NCI-H2196 (cell line): ENCODE measurements around the gene STRIP1.
"Not testable (repeated sequence)": the region's sequence is repeated elsewhere in the genome, so short reads cannot be mapped to it uniquely, and the experiment has no call there.

Experiments used
- DNase-seq: peaks from one replicate; lab custom pipeline; 2025; ENCODE audit not compliant: unreplicated experiment; lab: John Stamatoyannopoulos, UW

STRIP1 gene

DNA sequence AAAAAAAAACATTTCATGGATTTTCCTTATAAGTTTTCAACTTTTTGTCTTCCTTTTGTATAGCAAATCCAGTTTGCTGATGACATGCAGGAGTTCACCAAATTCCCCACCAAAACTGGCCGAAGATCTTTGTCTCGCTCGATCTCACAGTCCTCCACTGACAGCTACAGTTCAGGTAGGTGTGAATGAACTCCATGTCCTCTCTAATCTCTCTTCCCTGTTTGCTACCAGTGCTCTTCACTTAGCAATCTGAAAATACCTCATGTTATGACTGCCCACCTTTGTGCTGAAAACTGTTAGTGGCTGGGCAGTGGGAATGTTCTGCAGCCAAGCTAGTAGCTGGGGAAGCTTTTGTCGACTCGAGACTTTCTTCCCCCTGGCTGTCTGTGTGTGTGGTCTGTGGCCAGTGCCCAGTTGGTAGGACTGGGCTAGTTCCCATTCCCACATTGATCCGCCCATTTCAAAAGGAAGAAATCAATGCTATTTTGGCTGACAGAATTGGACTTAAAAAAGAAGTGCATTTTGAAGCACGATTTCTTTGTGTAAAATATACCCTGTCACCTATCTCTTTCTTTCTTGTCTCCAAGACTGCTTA is 25.4 kb upstream of the STRIP1 start:
- no peak for DNase-seq

DNA sequence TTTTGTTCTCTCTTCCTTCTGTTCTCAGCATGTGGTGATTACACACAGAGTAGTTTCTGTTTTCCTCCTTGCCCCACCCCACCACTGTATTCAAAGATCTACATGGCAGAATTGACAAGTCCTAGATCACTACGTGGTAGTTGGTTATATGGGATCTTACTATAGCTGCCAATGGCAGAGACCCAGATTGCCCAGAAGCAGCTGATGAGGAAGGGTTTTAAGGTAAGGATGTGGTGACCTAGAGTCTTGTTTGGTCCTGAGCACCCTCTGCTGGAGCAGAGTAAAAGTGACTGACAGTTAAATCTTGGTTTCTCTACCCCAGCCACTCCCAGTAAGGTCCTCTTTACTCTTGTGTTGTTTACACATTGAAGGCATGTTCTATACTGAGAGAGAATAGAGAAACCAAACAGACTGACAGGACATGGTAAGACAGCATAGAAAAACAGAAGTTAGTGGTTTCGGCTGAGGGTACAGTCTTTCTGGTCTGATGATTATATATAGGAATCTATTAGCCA is 22.8 kb upstream of the STRIP1 start:
- DNase-seq, result peak; percentile 54

DNA sequence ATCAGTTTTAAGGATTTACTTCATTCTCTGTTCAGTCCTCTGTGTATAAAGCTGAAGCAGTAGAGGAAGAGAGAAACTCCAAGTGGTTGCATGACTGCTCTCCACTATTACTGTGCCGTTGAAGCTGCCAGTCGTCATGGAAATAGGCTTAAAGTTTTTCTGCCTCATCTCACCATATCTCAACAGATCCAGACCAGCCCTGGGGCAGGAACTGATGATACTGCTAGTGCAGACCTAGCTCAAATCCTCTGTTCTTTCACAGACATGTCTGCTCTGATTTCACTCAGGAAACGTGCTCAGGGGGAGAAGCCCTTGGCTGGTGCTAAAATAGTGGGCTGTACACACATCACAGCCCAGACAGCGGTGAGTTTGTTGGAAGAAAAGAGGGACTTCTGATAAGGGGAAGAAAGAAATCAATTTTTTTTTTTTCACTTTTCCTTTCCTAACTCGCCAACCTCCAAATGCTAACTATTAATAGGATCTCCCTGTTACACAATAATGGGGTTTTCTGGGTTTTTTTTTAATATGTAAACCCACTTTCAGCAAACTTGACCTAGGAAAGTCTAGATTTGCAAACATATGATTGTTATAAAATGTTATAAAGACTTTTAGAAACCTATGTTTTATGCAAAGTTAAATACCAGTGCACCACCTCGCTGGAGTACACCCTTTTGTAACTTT is 22.2 kb upstream of the STRIP1 start:
- no peak for DNase-seq

DNA sequence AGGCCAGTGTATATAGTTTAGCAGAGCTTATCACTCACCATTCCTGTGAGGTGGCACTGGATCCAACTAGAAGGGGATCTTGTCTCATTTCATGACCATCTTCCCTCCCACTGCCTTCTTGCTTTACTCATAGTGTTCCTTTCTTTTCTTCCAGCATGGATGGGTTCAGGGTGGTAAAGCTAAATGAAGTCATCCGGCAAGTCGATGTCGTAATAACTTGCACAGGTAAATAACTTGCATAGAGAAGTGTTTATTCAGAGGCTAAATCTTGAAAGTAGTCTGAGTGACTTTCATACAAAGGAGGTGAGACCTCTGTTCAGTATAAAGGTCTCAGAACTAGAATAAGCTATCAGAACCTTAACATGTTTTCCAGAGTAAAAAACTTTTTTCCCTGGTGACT is 16.6 kb upstream of the STRIP1 start:
- DNase-seq, result no peak

DNA sequence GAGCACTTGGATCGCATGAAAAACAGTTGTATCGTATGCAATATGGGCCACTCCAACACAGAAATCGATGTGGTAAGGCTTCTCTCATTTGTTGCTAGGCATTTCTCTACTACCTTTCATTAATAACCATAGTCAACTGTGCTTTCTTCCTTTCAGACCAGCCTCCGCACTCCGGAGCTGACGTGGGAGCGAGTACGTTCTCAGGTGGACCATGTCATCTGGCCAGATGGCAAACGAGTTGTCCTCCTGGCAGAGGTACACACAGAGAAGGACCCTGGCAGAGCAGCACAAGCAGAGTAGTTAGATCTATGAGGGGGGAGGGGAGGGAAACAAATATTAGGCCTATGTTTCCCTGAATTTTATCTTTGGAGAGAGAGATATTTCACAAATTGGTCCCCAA is 16.0 kb upstream of the STRIP1 start:
- no peak for DNase-seq

DNA sequence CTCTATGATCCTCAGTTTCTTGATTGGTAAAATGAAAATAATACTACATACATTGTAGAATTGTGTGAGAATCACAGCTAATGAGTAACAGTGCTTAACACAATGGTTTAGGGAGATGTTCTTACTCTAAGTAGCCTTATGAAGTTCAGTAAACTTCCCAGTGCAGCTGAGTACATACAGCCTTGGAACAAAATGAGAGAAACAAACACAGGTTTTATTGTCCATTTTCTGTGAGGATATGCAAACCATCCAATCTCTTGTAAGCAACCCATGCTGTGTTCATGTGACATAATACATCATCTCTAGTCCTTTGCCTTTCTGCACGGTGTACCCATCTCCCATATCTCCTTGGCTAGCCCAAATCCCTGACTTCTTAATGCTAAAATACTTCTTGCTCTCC is 14.7 kb upstream of the STRIP1 start:
- no peak for DNase-seq

DNA sequence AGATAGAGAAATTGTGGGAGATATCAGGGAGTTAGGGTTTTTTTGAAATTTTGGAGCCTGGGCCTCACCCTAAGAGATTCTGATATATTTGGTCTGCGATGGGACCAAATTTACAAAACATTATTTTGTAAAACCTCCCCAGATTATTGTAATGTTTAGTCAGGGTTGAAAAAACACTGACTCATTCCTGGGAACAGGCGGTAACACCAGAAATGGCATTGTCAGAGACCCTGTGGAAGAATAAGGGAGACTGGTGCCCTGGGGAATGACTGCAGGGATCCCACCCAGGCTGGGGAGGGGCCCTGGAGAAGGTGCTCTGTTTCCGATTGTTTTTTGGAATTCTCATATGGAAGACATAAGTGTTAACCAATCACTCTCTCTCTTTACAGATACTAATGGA is 13.1 kb upstream of the STRIP1 start:
- no peak for DNase-seq

DNA sequence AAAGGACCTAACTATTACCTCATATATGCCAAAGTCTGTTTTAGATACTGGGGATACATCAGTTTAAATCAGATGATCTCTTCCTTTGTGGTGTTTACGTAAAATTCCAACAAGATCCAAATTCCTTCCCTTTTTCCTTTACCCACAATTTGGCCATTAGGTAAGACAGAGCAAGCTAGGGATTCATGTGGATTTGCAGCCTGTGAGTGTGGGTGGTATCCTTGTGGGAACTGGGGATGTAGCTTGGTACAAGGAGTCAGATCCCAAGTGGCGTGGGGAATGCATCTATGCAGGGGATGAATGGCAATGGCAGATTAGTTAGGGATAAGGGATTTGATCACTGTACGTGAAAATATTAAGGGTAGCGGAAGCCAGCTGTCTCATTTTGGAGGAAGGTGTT is 9.8 kb upstream of the STRIP1 start:
- no peak for DNase-seq

DNA sequence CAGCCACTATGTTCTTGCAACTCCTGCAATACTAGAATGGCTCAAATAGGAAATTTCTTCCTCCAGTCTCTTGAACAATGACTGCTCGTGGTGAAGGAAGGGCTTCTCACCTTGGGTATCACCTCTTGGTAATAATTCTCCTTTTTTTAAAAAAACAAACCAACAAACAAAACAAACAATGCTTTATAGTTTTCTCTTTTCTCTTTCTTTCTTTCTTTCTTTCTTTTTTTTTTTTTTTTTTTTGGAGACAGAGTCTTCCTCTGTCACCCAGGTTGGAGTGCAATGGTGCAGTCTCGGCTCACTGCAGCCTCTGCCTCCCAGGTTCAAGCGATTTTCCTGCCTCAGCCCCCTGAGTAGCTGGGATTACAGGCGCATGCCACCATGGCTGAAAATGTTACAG is 3.7 kb upstream of the STRIP1 start:
- DNase-seq, result not testable (repeated sequence)

DNA sequence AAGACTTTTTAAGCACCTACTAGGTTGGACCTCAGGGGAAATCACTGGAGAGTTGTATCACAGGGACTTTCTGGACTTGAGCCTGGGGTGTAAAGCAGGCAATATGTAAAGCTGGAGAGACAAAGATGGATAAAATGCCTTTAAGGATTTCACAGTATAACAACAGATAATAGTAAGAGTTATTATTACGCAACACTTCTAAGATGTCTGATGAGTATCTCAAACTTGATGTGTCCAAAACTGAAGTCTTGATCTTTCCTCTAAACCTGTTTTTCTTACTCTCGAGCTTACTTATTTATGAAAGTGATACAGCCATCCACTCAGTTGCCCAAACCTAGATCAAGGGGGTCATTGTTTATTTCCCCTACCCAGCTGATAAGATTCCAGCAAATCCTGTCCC is 2.1 kb upstream of the STRIP1 start:
- no peak for DNase-seq

DNA sequence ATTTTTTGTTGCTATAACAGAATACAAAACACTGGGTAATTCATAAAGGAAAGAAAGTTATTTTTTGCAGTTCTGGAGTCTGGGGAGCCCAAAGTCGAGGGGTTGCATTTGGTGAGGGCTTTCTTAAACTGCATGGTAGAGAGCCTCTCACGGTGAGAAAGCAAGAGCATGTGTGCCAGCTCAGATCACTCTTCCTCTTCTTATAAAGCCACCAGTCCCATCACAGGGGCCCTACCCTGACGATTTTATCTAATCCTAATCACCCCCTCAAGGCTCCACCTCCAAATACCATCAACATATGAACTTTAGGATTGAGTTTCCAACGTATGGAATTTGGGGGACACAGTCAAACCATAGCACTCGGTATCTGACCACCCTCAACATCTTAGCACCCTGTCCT is 1.0 kb upstream of the STRIP1 start:
- no peak for DNase-seq

DNA sequence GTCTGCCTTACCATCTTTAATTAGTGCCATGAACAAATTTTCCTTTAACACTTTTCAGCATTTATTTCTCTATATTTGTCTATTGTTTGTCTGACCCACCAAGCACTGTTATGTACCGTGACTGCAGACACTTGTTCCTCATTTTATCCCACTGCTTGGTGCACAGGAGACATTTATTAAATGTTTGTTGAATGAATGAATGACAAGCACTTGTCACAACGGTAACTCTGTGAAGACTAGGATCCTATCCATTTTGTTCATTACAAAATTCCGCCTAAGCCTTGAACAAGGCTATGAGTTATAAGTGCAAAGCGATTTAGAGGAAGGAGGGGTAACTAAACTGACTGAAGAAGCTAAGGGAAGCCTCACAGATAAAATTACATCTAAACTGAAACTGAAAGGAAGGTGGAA is 379 bp upstream of the STRIP1 start:
- no peak for DNase-seq

DNA sequence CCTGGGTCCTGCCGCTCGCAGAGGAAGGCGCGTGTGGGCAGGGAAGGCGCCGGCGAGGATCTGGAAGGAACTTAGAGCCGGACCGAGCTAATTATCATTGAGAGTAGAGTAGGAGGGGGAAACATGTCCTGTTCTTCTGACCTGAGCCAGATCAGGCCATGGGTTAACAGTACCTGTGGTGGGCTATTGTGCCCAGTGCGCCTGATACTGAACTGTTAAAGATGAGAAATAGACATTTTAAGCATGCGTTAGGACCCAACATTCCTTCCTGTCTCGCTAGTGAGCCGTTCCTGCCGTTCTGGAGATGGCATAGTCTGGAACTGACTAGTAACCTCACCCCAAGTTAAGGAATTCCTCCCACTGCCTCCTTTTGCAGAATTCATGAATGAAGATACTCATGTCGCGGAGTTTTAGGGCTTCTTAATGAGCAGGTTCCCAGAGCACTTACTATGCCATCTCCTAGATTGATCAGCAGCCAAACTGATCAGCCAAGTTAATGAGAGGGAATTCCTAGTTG is 870 bp downstream of the STRIP1 start:
- no peak for DNase-seq

DNA sequence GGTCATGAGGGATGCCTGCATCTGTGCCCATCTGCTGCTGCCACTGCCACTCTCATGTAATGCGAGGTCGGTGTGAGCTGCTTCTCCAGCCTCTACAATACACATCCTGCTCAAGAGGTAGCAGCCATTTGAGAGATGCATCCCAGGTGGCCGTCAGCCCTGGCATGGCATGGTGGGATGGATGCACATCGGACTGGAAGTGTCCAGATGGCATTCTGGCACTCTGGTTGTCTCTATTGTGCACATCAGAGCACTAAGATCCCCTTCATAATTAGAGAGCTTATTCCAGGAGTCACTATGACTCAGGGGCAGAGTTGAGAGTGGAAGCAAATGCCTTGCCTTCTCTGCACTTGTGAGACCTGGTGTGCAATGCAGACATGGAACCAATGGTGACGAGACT is 3.8 kb downstream of the STRIP1 start:
- DNase-seq, result no peak

DNA sequence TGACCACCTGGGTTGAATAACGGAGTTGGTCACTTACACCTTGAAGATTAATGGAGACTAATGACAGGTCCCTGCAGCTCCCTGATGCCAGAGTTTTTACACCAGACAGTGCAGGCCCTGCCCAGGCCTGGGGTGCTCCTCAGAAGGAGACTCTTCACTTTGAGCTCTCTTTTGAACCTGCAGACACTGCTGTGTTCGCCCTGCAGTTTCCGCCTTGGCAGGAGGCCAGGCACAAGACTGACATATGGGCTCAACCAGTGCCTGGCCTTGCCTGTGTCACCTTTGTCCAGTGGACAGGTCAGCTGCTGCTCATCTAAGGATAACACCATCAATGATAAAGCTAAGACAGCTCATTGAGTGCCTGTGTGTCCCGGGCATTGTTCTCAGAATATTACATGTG is 5.2 kb downstream of the STRIP1 start:
- DNase-seq, result no peak

DNA sequence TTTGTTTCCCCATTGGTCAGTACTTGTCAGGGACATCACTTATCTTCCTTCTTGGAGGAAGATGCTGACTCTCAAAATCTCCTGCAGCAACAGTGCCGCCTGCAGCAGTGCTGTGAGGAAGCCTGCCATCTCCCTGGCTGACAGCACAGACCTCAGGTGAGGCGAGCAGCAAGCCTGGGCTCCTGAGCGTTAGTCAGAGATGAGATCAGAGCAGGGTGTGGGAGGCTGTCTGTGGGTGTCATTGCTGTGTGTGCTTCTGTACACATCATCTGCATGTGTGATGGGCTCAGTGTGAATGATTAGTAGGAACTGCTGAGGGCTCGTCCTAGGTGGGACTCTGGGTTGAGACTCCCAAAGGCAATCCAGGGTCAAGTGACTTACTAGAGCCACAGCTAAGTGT is 6.1 kb downstream of the STRIP1 start:
- DNase-seq, result no peak

DNA sequence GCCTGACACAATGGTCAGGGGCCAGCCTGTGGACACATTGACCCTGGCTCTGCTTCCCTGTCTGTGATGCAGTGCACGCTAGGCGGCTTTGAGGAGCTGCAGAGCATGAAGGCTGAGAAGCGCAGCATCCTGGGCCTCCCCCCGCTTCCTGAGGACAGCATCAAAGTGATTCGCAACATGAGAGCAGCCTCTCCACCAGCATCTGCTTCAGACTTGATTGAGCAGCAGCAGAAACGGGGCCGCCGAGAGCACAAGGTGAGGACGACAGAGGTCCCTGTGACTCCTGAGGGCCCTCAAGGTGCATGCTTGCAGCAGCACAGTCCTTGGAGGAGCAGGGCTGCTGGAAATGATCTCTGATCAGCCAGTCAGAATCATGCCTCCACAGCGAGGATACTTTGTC is 8.6 kb downstream of the STRIP1 start:
- DNase-seq, result no peak

DNA sequence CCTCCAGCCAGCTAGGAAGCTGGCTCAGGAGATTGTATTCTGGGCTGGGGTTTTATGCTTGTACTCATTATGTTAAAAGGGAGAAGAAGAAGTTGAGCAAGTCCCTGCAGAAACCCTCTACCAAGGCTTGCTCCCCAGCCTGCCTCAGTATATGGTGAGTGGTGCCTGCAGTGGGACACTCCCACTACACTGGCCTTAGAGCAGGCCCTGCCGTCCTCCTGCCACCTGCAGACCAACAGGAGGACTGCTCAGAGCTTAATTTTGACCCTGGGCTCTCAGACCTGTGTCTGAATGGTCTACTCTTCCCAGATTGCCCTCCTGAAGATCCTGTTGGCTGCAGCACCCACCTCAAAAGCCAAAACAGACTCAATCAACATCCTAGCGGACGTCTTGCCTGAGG is 13.0 kb downstream of the STRIP1 start:
- no peak for DNase-seq

DNA sequence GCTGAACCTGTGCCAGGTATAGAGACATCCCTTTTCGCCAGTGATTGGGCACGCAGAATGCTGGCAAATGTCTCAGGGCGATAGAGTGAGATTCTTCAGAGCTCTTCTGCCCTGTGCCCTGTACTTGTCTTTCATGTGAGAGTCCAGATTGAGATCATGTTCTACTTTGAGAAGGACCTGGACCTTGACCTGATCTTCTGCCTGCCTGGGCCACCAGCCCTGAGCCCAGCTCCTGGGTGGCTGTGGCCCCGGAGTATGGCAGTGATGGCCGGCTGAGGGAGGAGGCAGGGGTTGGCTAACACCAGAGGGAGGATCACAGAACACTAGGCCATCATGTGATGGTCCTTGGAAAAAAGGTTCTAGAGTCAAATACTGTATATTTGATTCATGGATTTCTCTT is 13.8 kb downstream of the STRIP1 start:
- no peak for DNase-seq

DNA sequence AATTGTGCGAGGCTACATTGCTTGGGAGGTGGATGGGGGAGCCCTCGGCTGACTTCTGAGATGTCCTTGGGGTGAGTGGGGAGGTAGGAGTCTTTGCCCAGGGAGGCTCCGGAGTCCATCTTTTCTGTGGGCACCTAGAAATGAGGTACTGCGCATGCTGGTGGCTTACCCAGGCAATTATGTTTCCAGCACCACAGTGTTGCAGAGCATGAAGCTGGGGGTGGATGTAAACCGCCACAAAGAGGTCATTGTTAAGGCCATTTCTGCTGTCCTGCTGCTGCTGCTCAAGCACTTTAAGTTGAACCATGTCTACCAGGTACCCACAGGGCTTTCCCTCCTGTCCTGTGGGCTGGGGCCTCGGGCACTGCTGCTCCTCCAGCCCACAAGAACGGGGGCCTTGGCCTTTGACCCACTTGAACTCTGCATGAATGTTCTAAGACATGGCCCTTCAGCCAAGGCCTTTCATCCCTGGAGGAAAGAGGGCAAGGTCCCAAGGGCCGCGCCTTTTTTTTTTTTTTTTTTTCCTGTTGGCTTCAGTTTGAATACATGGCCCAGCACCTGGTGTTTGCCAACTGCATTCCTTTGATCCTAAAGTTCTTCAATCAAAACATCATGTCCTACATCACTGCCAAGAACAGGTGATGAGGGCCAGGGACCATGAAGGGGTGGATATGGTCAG is 14.6 kb downstream of the STRIP1 start:
- DNase-seq, result no peak

DNA sequence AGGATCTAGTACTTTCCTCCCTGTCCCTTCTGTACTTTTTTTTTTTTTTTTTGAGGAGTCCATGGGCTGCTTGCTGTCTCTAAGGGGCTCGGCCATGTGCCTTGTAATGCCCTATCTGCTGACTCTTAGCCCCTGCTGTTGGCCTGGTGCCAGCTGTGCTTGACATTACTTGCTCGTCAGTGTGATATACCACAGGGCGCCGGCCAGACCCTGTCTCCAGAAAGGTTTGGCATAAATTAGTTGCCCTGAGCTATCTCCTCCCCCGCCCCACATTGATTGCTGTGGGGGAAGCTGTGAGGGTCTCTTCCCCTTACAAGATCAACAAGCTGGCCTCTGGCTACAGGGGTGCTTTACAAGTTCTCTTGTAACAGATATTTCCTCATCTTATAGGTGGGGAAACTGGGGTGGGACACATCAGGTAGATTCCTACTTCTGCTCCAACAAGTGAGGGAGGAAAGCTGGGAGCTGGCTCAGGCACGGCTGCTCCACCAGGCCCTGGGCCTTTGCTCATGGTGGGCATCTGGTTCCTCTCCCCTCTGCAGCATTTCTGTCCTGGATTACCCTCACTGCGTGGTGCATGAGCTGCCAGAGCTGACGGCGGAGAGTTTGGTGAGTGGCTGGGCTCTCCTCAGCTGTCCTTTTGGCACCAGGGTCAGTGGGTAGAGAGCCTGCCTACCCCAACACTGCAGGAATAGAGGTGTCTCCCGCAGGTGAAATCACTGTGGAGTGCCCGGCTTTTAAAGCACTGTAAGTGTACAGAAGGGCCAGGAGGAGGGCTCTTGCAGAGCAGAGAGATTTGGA is 15.6 kb downstream of the STRIP1 start:
- DNase-seq, result no peak
